Body of pancreas (tissue), 4 donors: ENCODE measurements around the gene ANKMY1.

ENCODE experiments used
- POLR2A ChIP-seq, 3 donors: fragments of 450-650 bp; IDR thresholded peaks; one replicate each; pipeline ENCODE4 v1.6.1; 2016; ENCODE audit warnings: antibody characterized with exemption in 3 of 3, mild to moderate bottlenecking in 2 of 3
- TF ChIP-seq, protein P1 (sequence below), 7 experiments: fragments of 450-650 bp in 4 of 7; fragments of 200-600 bp in 3 of 7; sonication (generic) in 3 of 7; IDR thresholded peaks; one replicate each; pipeline ENCODE4 v1.5.1; 2016 to 2019; ENCODE audit warnings: antibody characterized with exemption in 7 of 7

DNA sequence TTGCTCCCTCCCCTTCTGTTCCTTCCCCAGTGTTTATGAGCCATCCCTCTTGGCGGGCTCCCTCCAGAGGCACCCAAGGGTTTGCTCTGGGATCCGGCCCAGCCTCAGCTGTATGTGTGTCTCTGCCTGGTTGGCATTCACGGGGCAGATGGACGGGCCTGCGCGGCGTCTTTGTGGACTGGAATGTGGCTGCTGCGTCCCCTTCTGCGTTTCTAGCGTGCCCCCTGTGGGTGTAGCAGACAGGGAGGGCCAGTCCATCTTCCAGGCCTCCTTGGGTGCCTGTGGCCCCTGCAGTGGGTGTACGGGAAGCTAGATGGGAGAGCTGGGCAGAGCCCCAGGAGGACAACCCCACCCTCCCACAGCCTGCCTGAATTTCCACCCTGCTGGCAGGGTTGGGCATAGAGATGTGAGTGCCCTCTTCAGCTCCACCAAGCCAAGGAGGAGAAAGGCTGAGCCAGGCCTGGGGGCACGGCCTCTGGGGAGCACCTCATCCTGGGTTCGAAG lies 106.6 kb downstream of the ANKMY1 start:
- TF ChIP-seq POLR2A (IDR thresholded peaks at IDR 0.05) = no peak
- TF ChIP-seq, protein P1, sequence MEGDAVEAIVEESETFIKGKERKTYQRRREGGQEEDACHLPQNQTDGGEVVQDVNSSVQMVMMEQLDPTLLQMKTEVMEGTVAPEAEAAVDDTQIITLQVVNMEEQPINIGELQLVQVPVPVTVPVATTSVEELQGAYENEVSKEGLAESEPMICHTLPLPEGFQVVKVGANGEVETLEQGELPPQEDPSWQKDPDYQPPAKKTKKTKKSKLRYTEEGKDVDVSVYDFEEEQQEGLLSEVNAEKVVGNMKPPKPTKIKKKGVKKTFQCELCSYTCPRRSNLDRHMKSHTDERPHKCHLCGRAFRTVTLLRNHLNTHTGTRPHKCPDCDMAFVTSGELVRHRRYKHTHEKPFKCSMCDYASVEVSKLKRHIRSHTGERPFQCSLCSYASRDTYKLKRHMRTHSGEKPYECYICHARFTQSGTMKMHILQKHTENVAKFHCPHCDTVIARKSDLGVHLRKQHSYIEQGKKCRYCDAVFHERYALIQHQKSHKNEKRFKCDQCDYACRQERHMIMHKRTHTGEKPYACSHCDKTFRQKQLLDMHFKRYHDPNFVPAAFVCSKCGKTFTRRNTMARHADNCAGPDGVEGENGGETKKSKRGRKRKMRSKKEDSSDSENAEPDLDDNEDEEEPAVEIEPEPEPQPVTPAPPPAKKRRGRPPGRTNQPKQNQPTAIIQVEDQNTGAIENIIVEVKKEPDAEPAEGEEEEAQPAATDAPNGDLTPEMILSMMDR (IDR thresholded peaks at IDR 0.05) = no peak
